Measurements from ENCODE around the gene RALGAPA2.

The RALGAPA2 gene

GRCh38 chr20:20578838-20579237, 133.6 kb downstream of the RALGAPA2 start:
- DNase-seq (ENCODE audit: low read depth in 3 of 3): no peak

- no peak for DNase-seq (ENCODE audit: low read depth in 3 of 3)
Observed at GRCh38 chr20:20573797-20574196, 138.6 kb downstream of the RALGAPA2 start.

- DNase-seq (ENCODE audit: low read depth in 3 of 3): no peak
Observed at GRCh38 chr20:20571068-20571780, 141.2 kb downstream of the RALGAPA2 start.

GRCh38 chr20:20568604-20569205, 143.7 kb downstream of the RALGAPA2 start:
- peak; percentile 9 to 24 (median 14) for DNase-seq (ENCODE audit: low read depth in 3 of 3)

GRCh38 chr20:20567712-20568111, 144.7 kb downstream of the RALGAPA2 start:
- no peak for DNase-seq (ENCODE audit: low read depth in 3 of 3)

GRCh38 chr20:20566516-20566915, 145.9 kb downstream of the RALGAPA2 start:
- DNase-seq (ENCODE audit: low read depth in 3 of 3): no peak

GRCh38 chr20:20564279-20564678, 148.2 kb downstream of the RALGAPA2 start:
- DNase-seq (ENCODE audit: low read depth in 3 of 3): no peak

- no peak for DNase-seq (ENCODE audit: low read depth in 3 of 3)
Observed at GRCh38 chr20:20562507-20562906, 149.9 kb downstream of the RALGAPA2 start.

GRCh38 chr20:20561841-20562240, 150.6 kb downstream of the RALGAPA2 start:
- no peak for DNase-seq (ENCODE audit: low read depth in 3 of 3)

GRCh38 chr20:20561172-20561571, 151.3 kb downstream of the RALGAPA2 start:
- DNase-seq (ENCODE audit: low read depth in 3 of 3): no peak

GRCh38 chr20:20557406-20557805, 155.0 kb downstream of the RALGAPA2 start:
- no peak for DNase-seq (ENCODE audit: low read depth in 3 of 3)

- DNase-seq (ENCODE audit: low read depth in 3 of 3): no peak
Observed at GRCh38 chr20:20555838-20556237, 156.6 kb downstream of the RALGAPA2 start.

- no peak for DNase-seq (ENCODE audit: low read depth in 3 of 3)
Observed at GRCh38 chr20:20554951-20555350, 157.5 kb downstream of the RALGAPA2 start.

GRCh38 chr20:20553541-20553940, 158.9 kb downstream of the RALGAPA2 start:
- no peak for DNase-seq (ENCODE audit: low read depth in 3 of 3)

GRCh38 chr20:20552076-20552475, 160.4 kb downstream of the RALGAPA2 start:
- DNase-seq (ENCODE audit: low read depth in 3 of 3): no peak

- DNase-seq (ENCODE audit: low read depth in 3 of 3): no peak
Observed at GRCh38 chr20:20551409-20551808, 161.0 kb downstream of the RALGAPA2 start.

- no peak for DNase-seq (ENCODE audit: low read depth in 3 of 3)
Observed at GRCh38 chr20:20549704-20550103, 162.7 kb downstream of the RALGAPA2 start.

GRCh38 chr20:20549267-20549612, 163.2 kb downstream of the RALGAPA2 start:
- DNase-seq (ENCODE audit: low read depth in 3 of 3): no peak

- DNase-seq (ENCODE audit: low read depth in 3 of 3): no peak
Observed at GRCh38 chr20:20548527-20549266, 163.7 kb downstream of the RALGAPA2 start.

GRCh38 chr20:20547876-20548266, 164.6 kb downstream of the RALGAPA2 start:
- no peak for DNase-seq (ENCODE audit: low read depth in 3 of 3)

GRCh38 chr20:20547221-20547875, 165.1 kb downstream of the RALGAPA2 start:
- DNase-seq (ENCODE audit: low read depth in 3 of 3): no peak

GRCh38 chr20:20546402-20546801, 166.0 kb downstream of the RALGAPA2 start:
- no peak for DNase-seq (ENCODE audit: low read depth in 3 of 3)

Data from stimulated activated CD4-positive, alpha-beta T cell treated with anti-CD3 and anti-CD28 coated beads, TNF-alpha, amount 100 ng/mL, for 48 hours (primary cell).